ENCODE data around the gene ME1.
A peak's percentile ranks its signal among the peaks of the same experiment; 100 is the strongest.

The ME1 gene

DNA sequence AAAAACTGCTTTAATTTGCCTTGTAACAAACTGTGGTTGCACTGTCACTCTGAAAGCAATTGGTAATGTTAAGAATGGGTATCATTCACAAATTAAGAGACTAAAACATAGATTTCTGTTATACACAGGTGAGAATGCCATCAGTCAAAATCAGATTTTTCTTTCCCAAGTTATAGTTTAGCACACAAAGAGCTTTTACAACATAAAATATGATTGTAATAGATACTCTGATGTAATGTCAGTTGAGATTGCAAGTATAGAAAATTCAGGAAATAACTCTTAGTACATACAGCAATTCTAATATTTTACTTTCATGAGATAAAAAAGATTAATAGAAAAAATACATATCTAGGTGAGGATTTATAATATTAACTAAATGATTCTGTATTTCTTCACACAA is 2.3 kb upstream of the ME1 start:
- peaks cover 13% of the 10 kb centered on the region for H3K4me1 ChIP-seq (ENCODE audit: control insufficient read depth, insufficient read depth, low read length)
- H3K27ac ChIP-seq (ENCODE audit: low read length) = no peak overlapping the region
- H3K36me3 ChIP-seq (ENCODE audit: control insufficient read depth in 2 of 2, insufficient read depth in 2 of 2, low read length in 2 of 2) = no peaks in the 10 kb centered on the region
- no peaks in the 10 kb centered on the region for H3K27me3 ChIP-seq (ENCODE audit: control insufficient read depth in 1 of 2, insufficient read depth in 2 of 2, low read length in 2 of 2)
- no peak overlapping the region for H3K9ac ChIP-seq (ENCODE audit: low read length in 2 of 2)
- no peaks in the 10 kb centered on the region for H3K9me3 ChIP-seq (ENCODE audit: control insufficient read depth in 2 of 2, low read length in 2 of 2)
- H3K4me3 ChIP-seq (ENCODE audit: low read length in 2 of 2) = no peak overlapping the region

DNA sequence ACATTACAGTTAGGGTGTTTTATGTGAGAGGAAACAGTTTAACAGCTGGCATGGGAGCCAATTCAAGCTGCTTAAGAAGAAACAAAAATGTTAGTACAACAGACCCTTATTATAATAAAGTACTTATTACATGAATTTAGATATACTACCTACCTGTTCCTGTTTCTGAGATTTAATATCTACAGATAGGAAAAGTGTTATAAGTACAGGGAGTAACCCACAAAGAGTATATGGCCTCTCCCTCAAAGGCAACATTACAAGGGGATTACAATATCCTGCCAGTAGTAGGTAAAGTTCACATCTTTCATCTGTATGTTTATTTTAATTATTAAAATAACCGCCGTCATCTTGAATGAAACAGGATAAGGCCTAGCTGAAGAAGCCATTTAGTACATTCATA is 1.8 kb upstream of the ME1 start:
- Histone ChIP-seq H3K4me1 (ENCODE audit: control insufficient read depth, insufficient read depth, low read length) (peaks cover 13% of the 10 kb centered on the region), H3K9me3 (ENCODE audit: control insufficient read depth in 2 of 2, low read length in 2 of 2) (no peaks in the 10 kb centered on the region), H3K36me3 (ENCODE audit: control insufficient read depth in 2 of 2, insufficient read depth in 2 of 2, low read length in 2 of 2) (no peaks in the 10 kb centered on the region), H3K4me3 (ENCODE audit: low read length in 2 of 2) (no peak overlapping the region), H3K27ac (ENCODE audit: low read length) (no peak overlapping the region), H3K27me3 (ENCODE audit: control insufficient read depth in 1 of 2, insufficient read depth in 2 of 2, low read length in 2 of 2) (no peaks in the 10 kb centered on the region), H3K9ac (ENCODE audit: low read length in 2 of 2) (no peak overlapping the region)

- Histone ChIP-seq H3K4me3 (ENCODE audit: low read length in 2 of 2) (peak overlapping the region; percentile 65 to 84), H3K27me3 (ENCODE audit: control insufficient read depth in 1 of 2, insufficient read depth in 2 of 2, low read length in 2 of 2) (no peaks in the 10 kb centered on the region)
Measured at GRCh38 chr6:83431545-83432155, 799 bp upstream of the ME1 start.

DNA sequence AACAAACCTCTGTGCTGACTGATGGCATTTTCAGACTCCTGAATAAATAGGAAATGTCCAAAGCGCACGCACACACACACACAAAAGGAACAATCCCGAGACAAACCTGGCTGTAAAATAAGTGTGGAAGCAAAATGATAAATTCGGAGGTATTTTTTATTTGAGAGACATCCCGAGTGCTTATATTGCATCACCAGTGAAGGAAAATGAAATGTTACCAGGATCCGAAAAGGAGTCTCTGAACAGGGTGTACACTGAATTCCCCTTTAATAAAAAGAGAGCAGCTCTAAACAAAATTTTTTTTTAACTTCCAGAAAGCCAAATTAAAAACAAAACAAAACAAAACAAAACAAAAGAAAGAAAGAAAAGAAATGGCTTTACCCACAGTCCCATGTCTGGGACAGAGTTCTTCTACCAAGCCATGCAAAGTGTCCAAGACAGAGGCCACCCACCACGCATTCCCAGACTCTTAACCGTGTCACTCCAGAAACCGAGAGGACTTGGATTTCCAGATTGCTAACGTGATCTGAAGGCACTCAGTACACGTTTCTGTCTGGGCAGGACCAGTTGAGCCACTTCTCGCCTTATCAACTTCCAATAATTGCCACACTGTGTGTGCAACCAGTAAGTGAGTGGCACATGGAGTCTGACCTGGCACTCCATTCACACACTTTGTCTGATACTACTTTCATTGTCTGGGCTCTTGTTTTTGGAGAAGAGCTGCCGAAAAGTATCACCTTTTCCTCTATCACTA is 817 bp downstream of the ME1 start:
- no peaks in the 10 kb centered on the region for H3K27me3 ChIP-seq (ENCODE audit: control insufficient read depth in 1 of 2, insufficient read depth in 2 of 2, low read length in 2 of 2)
- peak overlapping the region; percentile 73 to 74 for H3K9ac ChIP-seq (ENCODE audit: low read length in 2 of 2)
- no peaks in the 10 kb centered on the region for H3K36me3 ChIP-seq (ENCODE audit: control insufficient read depth in 2 of 2, insufficient read depth in 2 of 2, low read length in 2 of 2)

More at GRCh38 chr6:83431545-83432155, 799 bp upstream of the ME1 start:
- Histone ChIP-seq H3K4me1 (ENCODE audit: control insufficient read depth, insufficient read depth, low read length) (peaks cover 13% of the 10 kb centered on the region), H3K27ac (ENCODE audit: low read length) (peak overlapping the region; percentile 59), H3K9me3 (ENCODE audit: control insufficient read depth in 2 of 2, low read length in 2 of 2) (no peaks in the 10 kb centered on the region), H3K36me3 (ENCODE audit: control insufficient read depth in 2 of 2, insufficient read depth in 2 of 2, low read length in 2 of 2) (no peaks in the 10 kb centered on the region), H3K9ac (ENCODE audit: low read length in 2 of 2) (peak overlapping the region; percentile 52 to 64)

GRCh38 chr6:83429269-83429668 is 1.6 kb downstream of the ME1 start:
- peaks cover 0 to 9% of the 10 kb centered on the region in 2 donors for H3K9me3 ChIP-seq (ENCODE audit: control insufficient read depth in 2 of 2, low read length in 2 of 2)
- H3K4me1 ChIP-seq (ENCODE audit: control insufficient read depth, insufficient read depth, low read length) = peaks cover 13% of the 10 kb centered on the region
- H3K36me3 ChIP-seq (ENCODE audit: control insufficient read depth in 2 of 2, insufficient read depth in 2 of 2, low read length in 2 of 2) = no peaks in the 10 kb centered on the region
- no peak overlapping the region for H3K9ac ChIP-seq (ENCODE audit: low read length in 2 of 2)
- no peak overlapping the region for H3K27ac ChIP-seq (ENCODE audit: low read length)
- H3K4me3 ChIP-seq (ENCODE audit: low read length in 2 of 2) = no peak overlapping the region
- H3K27me3 ChIP-seq (ENCODE audit: control insufficient read depth in 1 of 2, insufficient read depth in 2 of 2, low read length in 2 of 2) = no peaks in the 10 kb centered on the region

More for the DNA sequence above, 817 bp downstream of the ME1 start:
- Histone ChIP-seq H3K4me1 (ENCODE audit: control insufficient read depth, insufficient read depth, low read length) (peaks cover 13% of the 10 kb centered on the region), H3K9me3 (ENCODE audit: control insufficient read depth in 2 of 2, low read length in 2 of 2) (peaks cover 0 to 2% of the 10 kb centered on the region in 2 donors), H3K4me3 (ENCODE audit: low read length in 2 of 2) (peak overlapping the region; percentile 76 to 84), H3K27ac (ENCODE audit: low read length) (peak overlapping the region; percentile 59)

DNA sequence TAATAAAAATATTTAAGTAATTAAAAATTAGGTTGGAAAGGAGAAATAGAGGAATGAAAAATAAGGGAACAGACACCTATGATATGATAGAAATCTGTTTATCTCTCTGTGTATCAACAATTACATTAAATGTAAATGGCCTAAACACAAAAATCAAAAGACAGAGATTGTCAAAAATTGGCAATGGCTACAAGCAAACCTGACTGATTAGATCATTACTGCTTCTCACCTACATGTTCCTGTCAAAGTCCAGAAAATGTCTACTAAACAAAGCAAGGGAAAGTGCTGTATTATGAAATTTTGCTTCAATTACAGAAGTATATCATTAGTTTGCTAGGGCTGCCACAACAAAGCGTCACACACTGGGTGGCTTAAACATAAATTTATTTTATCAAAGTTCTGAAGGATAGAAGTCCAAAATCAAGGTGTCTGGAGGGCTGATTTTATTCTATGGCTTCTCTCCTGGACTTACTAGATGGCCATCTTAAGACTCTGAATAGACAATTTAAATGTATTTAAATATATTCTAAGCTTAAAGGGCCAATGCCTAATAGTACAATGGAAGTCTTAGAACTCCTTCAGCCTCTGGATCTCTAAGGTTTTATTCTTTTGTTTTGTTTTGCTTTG is 6.3 kb downstream of the ME1 start:
- H3K27ac ChIP-seq (ENCODE audit: low read length) = no peak overlapping the region
- no peak overlapping the region for H3K4me3 ChIP-seq (ENCODE audit: low read length in 2 of 2)

GRCh38 chr6:83417880-83418663 is 12.8 kb downstream of the ME1 start:
- no peaks in the 10 kb centered on the region for H3K4me1 ChIP-seq (ENCODE audit: control insufficient read depth, insufficient read depth, low read length)
- H3K27ac ChIP-seq (ENCODE audit: low read length) = no peak overlapping the region

More for the DNA sequence above, 6.3 kb downstream of the ME1 start:
- Histone ChIP-seq H3K9me3 (ENCODE audit: control insufficient read depth in 2 of 2, low read length in 2 of 2) (peaks cover 0 to 9% of the 10 kb centered on the region in 2 donors), H3K9ac (ENCODE audit: low read length in 2 of 2) (no peak overlapping the region), H3K27me3 (ENCODE audit: control insufficient read depth in 1 of 2, insufficient read depth in 2 of 2, low read length in 2 of 2) (no peaks in the 10 kb centered on the region), H3K4me1 (ENCODE audit: control insufficient read depth, insufficient read depth, low read length) (no peaks in the 10 kb centered on the region), H3K36me3 (ENCODE audit: control insufficient read depth in 2 of 2, insufficient read depth in 2 of 2, low read length in 2 of 2) (no peaks in the 10 kb centered on the region)

DNA sequence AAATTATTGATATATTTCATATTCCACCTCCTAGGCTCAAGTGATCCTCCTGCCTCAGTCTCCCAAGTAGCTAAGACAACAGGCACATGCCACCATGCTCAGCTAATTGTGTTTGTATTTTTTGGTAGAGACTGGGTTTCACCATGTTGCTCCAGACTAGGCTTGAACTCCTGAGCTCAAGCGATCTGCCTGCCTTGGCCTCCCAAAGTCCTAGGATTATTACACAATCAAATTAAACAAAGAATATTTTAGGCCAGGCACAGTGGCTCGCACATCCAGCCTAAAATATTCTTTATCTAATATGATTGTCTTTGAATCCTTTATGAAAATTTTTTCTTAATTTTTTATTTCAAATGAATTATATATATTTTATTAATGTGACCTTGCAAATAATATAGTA is 17.8 kb downstream of the ME1 start:
- Histone ChIP-seq H3K27ac (ENCODE audit: low read length) (no peak overlapping the region), H3K9me3 (ENCODE audit: control insufficient read depth in 2 of 2, low read length in 2 of 2) (no peaks in the 10 kb centered on the region), H3K9ac (ENCODE audit: low read length in 2 of 2) (no peak overlapping the region), H3K27me3 (ENCODE audit: control insufficient read depth in 1 of 2, insufficient read depth in 2 of 2, low read length in 2 of 2) (no peaks in the 10 kb centered on the region), H3K4me3 (ENCODE audit: low read length in 2 of 2) (no peak overlapping the region), H3K36me3 (ENCODE audit: control insufficient read depth in 2 of 2, insufficient read depth in 2 of 2, low read length in 2 of 2) (no peaks in the 10 kb centered on the region), H3K4me1 (ENCODE audit: control insufficient read depth, insufficient read depth, low read length) (no peaks in the 10 kb centered on the region)

More at GRCh38 chr6:83417880-83418663, 12.8 kb downstream of the ME1 start:
- H3K36me3 ChIP-seq (ENCODE audit: control insufficient read depth in 2 of 2, insufficient read depth in 2 of 2, low read length in 2 of 2) = no peaks in the 10 kb centered on the region
- H3K27me3 ChIP-seq (ENCODE audit: control insufficient read depth in 1 of 2, insufficient read depth in 2 of 2, low read length in 2 of 2) = no peaks in the 10 kb centered on the region
- no peak overlapping the region for H3K9ac ChIP-seq (ENCODE audit: low read length in 2 of 2)
- H3K9me3 ChIP-seq (ENCODE audit: control insufficient read depth in 2 of 2, low read length in 2 of 2) = no peaks in the 10 kb centered on the region
- no peak overlapping the region for H3K4me3 ChIP-seq (ENCODE audit: low read length in 2 of 2)

DNA sequence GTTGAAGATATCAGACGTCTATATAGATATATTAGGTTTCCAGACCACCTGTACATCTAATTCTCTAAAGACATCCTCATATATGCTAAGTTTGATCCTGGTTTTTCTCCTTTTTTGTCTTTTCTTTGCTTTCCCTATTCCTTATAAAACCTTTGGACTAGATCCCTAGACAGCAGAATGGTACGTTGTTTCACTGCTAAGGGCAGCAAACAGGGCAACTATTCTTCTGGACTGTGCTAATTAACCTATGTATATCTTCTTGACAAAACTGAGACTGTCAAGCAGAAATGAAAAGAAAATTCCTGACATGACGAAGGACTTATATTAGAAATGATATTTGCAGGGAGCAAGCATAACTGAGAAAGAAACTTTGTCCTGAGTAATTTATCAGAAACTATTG is 19.1 kb downstream of the ME1 start:
- Histone ChIP-seq H3K9ac (ENCODE audit: low read length in 2 of 2) (no peak overlapping the region), H3K9me3 (ENCODE audit: control insufficient read depth in 2 of 2, low read length in 2 of 2) (no peaks in the 10 kb centered on the region), H3K4me1 (ENCODE audit: control insufficient read depth, insufficient read depth, low read length) (no peaks in the 10 kb centered on the region), H3K4me3 (ENCODE audit: low read length in 2 of 2) (no peak overlapping the region), H3K27ac (ENCODE audit: low read length) (no peak overlapping the region), H3K36me3 (ENCODE audit: control insufficient read depth in 2 of 2, insufficient read depth in 2 of 2, low read length in 2 of 2) (peaks cover 0 to 4% of the 10 kb centered on the region in 2 donors), H3K27me3 (ENCODE audit: control insufficient read depth in 1 of 2, insufficient read depth in 2 of 2, low read length in 2 of 2) (no peaks in the 10 kb centered on the region)

DNA sequence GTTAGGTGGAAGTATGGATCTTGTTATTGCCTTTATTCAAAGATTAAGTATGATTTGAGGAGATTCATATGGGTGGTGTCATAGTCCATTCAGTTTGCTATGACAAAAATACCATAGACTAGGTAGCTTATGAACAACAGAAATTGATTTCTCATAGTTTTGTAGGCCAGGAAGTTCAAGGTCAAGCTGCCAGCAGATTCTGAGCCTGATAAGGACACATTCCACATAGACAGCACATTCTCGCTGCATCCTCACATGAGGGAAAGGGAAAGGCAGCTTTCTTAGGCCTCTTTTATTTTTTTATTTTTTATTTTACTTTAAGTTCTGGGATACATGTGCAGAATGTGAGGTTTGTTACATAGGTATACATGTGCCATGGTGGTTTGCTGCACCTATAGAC is 27.7 kb downstream of the ME1 start:
- no peaks in the 10 kb centered on the region for H3K9me3 ChIP-seq (ENCODE audit: control insufficient read depth in 2 of 2, low read length in 2 of 2)
- no peak overlapping the region for H3K4me3 ChIP-seq (ENCODE audit: low read length in 2 of 2)
- no peaks in the 10 kb centered on the region for H3K4me1 ChIP-seq (ENCODE audit: control insufficient read depth, insufficient read depth, low read length)
- H3K36me3 ChIP-seq (ENCODE audit: control insufficient read depth in 2 of 2, insufficient read depth in 2 of 2, low read length in 2 of 2) = peaks cover 0 to 4% of the 10 kb centered on the region in 2 donors
- no peak overlapping the region for H3K27ac ChIP-seq (ENCODE audit: low read length)
- H3K9ac ChIP-seq (ENCODE audit: low read length in 2 of 2) = no peak overlapping the region
- H3K27me3 ChIP-seq (ENCODE audit: control insufficient read depth in 1 of 2, insufficient read depth in 2 of 2, low read length in 2 of 2) = no peaks in the 10 kb centered on the region

Data from stomach smooth muscle (tissue), 2 donors.